Nephron progenitor cell (in vitro differentiated cells): ENCODE results near the gene WFIKKN1.

Source experiments
- DNase-seq: peaks from one replicate; pipeline ENCODE4 v3.0.0; 2021
- H3K27ac Mint-ChIP-seq: 2 replicates; pipeline ENCODE4 v1.8.0; 2021; ENCODE audit warnings: mild to moderate bottlenecking, moderate library complexity, mixed read lengths
- H3K27me3 Mint-ChIP-seq: 2 replicates; pipeline ENCODE4 v1.8.0; 2021; ENCODE audit warnings: mild to moderate bottlenecking, low read depth, mixed read lengths; ENCODE audit not compliant: poor library complexity
- H3K36me3 Mint-ChIP-seq: 2 replicates; pipeline ENCODE4 v1.8.0; 2021; ENCODE audit warnings: low read depth, mixed read lengths
- H3K4me1 Mint-ChIP-seq: 2 replicates; pipeline ENCODE4 v1.8.0; 2021; ENCODE audit warnings: mixed read lengths
- H3K4me3 Mint-ChIP-seq: 2 replicates; pipeline ENCODE4 v1.8.0; 2021; ENCODE audit warnings: mild to moderate bottlenecking, moderate library complexity, mixed read lengths
- H3K9me3 Mint-ChIP-seq: 2 replicates; pipeline ENCODE4 v1.8.0; 2021; ENCODE audit warnings: mild to moderate bottlenecking, moderate library complexity, mixed read lengths
- TF ChIP-seq, protein P1 (sequence below): fragments of 200-600 bp; sonication (generic); IDR thresholded peaks from 2 replicates; pipeline ENCODE4 v1.5.0; 2021; ENCODE audit warnings: antibody characterized with exemption

Gene WFIKKN1

DNA sequence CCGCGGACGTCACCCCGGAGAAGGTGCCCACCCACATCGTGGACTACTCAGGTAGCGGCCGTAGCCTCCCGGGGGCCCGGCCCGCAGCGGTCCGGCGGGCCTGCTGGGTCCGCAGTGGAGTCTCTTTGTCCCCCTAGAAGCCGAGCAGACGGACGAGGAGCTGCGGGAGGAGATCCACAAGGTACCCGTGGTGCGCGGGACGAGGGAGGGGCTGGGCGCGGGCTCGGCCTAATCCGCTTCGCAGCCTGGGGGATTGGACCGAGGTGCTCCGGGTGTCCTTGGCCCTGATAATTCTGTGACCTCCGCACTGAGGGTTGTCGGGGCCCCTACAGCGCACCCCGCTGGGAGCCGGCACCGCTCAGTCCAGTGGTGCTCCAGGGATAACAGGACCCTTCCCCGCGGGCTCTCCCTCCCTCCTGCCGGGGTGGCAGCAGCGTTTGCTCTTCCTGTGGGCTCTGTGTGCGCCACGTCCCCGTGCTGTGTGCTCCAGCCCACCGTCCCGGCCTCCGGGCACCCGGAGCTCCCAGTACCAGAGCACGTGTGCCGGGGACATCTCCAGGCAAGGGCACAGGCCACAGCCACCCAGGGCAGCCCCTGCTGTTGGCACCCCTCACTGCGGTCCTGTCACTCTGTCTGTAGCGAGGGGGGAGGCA is 37.9 kb downstream of the WFIKKN1 start:
- H3K36me3 Mint-ChIP-seq: no peaks in the 10 kb centered on the region
- H3K27ac Mint-ChIP-seq: no peak overlapping the region
- peak; percentile 17 for DNase-seq
- no peaks in the 10 kb centered on the region for H3K27me3 Mint-ChIP-seq
- TF ChIP-seq, protein P1, sequence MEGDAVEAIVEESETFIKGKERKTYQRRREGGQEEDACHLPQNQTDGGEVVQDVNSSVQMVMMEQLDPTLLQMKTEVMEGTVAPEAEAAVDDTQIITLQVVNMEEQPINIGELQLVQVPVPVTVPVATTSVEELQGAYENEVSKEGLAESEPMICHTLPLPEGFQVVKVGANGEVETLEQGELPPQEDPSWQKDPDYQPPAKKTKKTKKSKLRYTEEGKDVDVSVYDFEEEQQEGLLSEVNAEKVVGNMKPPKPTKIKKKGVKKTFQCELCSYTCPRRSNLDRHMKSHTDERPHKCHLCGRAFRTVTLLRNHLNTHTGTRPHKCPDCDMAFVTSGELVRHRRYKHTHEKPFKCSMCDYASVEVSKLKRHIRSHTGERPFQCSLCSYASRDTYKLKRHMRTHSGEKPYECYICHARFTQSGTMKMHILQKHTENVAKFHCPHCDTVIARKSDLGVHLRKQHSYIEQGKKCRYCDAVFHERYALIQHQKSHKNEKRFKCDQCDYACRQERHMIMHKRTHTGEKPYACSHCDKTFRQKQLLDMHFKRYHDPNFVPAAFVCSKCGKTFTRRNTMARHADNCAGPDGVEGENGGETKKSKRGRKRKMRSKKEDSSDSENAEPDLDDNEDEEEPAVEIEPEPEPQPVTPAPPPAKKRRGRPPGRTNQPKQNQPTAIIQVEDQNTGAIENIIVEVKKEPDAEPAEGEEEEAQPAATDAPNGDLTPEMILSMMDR: no peak
- peaks cover 5% of the 10 kb centered on the region for H3K4me1 Mint-ChIP-seq
- H3K9me3 Mint-ChIP-seq: no peaks in the 10 kb centered on the region
- H3K4me3 Mint-ChIP-seq: peak overlapping the region; percentile 78

DNA sequence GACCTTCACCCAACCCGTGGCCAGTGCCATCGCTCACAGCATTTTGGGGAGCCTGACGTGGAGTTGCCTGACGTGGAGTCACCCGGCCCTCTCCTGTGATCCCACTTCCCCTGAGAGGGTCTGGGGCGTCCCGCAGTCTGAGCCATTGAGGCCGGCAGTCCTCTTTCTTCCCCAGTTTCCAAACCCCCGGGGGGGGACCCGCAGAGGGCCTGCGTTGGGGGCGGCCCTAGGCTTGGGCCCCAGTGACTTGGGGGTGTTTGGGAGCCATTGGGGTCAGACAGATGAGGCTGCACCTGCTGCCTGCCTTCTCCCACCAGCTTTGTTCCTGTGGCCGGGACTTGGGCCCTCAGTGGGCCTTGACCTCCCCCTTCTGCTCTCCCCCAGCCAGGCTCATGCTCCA is 38.9 kb downstream of the WFIKKN1 start:
- TF ChIP-seq, protein P1: no peak
- H3K4me3 Mint-ChIP-seq: peak overlapping the region; percentile 78
- H3K4me1 Mint-ChIP-seq: peaks cover 6% of the 10 kb centered on the region
- no peaks in the 10 kb centered on the region for H3K9me3 Mint-ChIP-seq
- H3K36me3 Mint-ChIP-seq: no peaks in the 10 kb centered on the region
- H3K27me3 Mint-ChIP-seq: peaks cover under 1% of the 10 kb centered on the region
- no peak for DNase-seq
- no peak overlapping the region for H3K27ac Mint-ChIP-seq

DNA sequence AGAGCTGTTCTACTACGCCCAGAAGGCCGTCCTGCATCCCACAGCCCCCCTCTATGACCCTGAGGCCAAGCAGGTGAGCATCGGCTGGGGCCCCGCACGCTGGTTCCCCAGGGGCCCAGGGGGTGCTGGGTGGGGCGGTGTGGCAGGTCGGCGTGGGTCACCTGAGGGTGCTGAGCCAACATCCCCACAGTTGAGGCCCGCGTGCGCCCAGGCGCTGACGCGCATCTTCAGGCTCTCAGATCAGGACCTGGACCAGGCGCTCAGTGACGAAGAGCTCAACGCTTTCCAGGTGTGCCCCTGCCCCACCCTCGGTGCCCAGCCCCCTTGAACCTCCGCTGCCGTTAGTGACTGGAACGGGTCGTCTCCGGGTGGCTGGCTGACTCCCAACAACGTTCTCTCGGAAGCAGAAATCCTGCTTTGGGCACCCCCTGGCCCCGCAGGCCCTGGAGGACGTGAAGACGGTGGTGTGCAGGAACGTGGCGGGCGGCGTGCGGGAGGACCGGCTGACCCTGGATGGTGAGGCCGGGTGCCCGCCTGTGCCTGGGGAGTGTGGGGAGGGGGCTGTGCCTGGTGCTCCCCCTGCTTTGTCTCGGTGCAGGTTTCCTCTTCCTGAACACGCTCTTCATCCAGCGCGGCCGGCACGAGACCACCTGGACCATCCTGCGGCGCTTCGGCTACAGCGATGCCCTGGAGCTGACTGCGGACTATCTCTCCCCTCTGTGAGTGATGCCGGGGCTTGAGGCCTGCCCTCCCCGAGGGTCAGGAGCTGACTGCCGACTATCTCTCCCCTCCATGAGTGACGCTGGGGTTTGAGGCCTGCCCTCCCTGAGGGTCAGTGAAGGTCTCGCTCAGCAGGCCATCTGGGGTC is 39.9 kb downstream of the WFIKKN1 start:
- Mint-ChIP-seq H3K9me3 (no peaks in the 10 kb centered on the region), H3K27me3 (peaks cover 8% of the 10 kb centered on the region), H3K4me1 (peaks cover 12% of the 10 kb centered on the region), H3K4me3 (peak overlapping the region; percentile 78), H3K36me3 (no peaks in the 10 kb centered on the region), H3K27ac (no peak overlapping the region)
- TF ChIP-seq, protein P1: no peak
- no peak for DNase-seq

DNA sequence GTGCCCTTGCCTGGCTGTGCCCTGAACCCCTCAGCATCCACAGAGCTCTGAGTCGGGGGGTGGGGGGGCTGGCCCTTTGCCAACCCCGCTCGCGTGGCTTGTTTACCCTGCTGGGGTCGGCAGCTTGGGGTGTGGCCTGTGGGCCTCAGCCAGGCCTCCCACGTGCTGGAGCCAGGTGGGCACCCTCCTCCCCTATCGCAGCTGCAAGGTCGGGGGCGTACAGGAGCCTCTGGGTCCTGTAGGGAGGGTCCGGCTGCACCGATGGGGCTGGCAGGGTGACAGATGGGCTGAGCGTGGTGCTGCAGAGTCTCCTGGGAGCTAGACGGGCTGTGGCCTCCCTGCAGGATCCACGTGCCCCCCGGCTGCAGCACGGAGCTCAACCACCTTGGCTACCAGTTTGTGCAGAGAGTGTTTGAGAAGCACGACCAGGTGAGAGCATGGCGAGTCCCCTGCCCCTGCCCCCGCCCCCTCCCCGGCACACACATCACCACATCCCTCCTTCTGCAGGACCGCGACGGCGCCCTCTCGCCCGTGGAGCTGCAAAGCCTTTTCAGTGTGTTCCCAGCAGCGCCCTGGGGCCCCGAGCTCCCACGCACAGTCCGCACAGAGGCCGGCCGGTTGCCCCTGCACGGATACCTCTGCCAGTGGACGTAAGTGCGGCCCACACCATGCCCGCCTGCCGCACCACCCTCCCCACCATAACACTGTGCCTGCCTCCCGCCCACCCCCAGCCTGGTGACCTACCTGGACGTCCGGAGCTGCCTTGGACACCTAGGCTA is 40.8 kb downstream of the WFIKKN1 start:
- no peak for DNase-seq
- TF ChIP-seq, protein P1: no peak
- H3K9me3 Mint-ChIP-seq: no peaks in the 10 kb centered on the region
- peaks cover 10% of the 10 kb centered on the region for H3K27me3 Mint-ChIP-seq
- H3K27ac Mint-ChIP-seq: no peak overlapping the region
- no peak overlapping the region for H3K4me3 Mint-ChIP-seq
- no peaks in the 10 kb centered on the region for H3K36me3 Mint-ChIP-seq
- H3K4me1 Mint-ChIP-seq: peaks cover 12% of the 10 kb centered on the region

DNA sequence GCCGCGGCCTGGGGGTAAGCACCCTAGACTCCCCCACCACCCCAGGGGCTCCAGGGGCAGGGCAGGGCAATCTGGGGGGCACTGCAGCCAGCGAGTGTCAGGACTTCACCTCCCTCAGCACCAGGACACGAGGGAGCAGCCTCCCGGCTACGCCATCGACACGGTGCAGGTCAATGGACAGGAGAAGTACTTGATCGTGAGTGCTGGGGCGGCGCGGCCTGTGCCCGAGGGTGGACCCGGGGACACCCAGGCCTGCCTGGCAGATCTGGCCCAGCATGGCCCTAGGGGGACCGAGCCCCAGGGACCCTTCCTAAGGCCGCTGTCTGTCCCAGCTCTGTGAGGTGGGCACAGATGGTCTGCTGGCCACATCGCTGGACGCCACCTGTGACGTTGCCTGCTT is 41.6 kb downstream of the WFIKKN1 start:
- DNase-seq: no peak
- H3K36me3 Mint-ChIP-seq: no peaks in the 10 kb centered on the region
- H3K27me3 Mint-ChIP-seq: peaks cover 15% of the 10 kb centered on the region
- H3K9me3 Mint-ChIP-seq: no peaks in the 10 kb centered on the region
- H3K4me1 Mint-ChIP-seq: peaks cover 12% of the 10 kb centered on the region
- no peak overlapping the region for H3K4me3 Mint-ChIP-seq
- TF ChIP-seq, protein P1: no peak
- no peak overlapping the region for H3K27ac Mint-ChIP-seq
